KOPT-K1 (cell line): ENCODE data around the gene TMUB1.

Experiments
- H3K27ac ChIP-seq: fragments of 200-600 bp; sonication (generic); 2 replicates; pipeline ENCODE4 v1.5.1; 2016; ENCODE audit warnings: antibody characterized with exemption, mild to moderate bottlenecking, low read depth, low read length; ENCODE audit not compliant: poor library complexity, severe bottlenecking
- H3K36me3 ChIP-seq: fragments of 200-600 bp; sonication (generic); 2 replicates; pipeline ENCODE4 v1.5.1; 2017; ENCODE audit warnings: antibody characterized with exemption, mild to moderate bottlenecking, low read length, moderate library complexity; ENCODE audit not compliant: insufficient read depth
- H3K9me3 ChIP-seq: fragments of 200-600 bp; sonication (generic); 2 replicates; pipeline ENCODE4 v1.5.1; 2017; ENCODE audit warnings: antibody characterized with exemption, low read length, mild to moderate bottlenecking; ENCODE audit not compliant: insufficient read depth, poor library complexity, severe bottlenecking

TMUB1 gene

GRCh38 chr7:151099486-151100211, 16.4 kb upstream of the TMUB1 start:
- H3K36me3 ChIP-seq = no peaks in the 10 kb centered on the region
- no peak overlapping the region for H3K27ac ChIP-seq
- H3K9me3 ChIP-seq = no peaks in the 10 kb centered on the region

GRCh38 chr7:151095828-151096475, 12.7 kb upstream of the TMUB1 start:
- no peak overlapping the region for H3K27ac ChIP-seq
- H3K9me3 ChIP-seq = no peaks in the 10 kb centered on the region
- no peaks in the 10 kb centered on the region for H3K36me3 ChIP-seq

- no peaks in the 10 kb centered on the region for H3K9me3 ChIP-seq
- H3K27ac ChIP-seq = no peak overlapping the region
- no peaks in the 10 kb centered on the region for H3K36me3 ChIP-seq
Observed at GRCh38 chr7:151095123-151095797, 12.0 kb upstream of the TMUB1 start.

- no peak overlapping the region for H3K27ac ChIP-seq
- H3K36me3 ChIP-seq = no peaks in the 10 kb centered on the region
Observed at GRCh38 chr7:151094675-151095074, 11.4 kb upstream of the TMUB1 start.

GRCh38 chr7:151093748-151094147, 10.5 kb upstream of the TMUB1 start:
- Histone ChIP-seq H3K27ac (no peak overlapping the region), H3K9me3 (no peaks in the 10 kb centered on the region), H3K36me3 (no peaks in the 10 kb centered on the region)

More at GRCh38 chr7:151094675-151095074, 11.4 kb upstream of the TMUB1 start:
- H3K9me3 ChIP-seq = no peaks in the 10 kb centered on the region

DNA sequence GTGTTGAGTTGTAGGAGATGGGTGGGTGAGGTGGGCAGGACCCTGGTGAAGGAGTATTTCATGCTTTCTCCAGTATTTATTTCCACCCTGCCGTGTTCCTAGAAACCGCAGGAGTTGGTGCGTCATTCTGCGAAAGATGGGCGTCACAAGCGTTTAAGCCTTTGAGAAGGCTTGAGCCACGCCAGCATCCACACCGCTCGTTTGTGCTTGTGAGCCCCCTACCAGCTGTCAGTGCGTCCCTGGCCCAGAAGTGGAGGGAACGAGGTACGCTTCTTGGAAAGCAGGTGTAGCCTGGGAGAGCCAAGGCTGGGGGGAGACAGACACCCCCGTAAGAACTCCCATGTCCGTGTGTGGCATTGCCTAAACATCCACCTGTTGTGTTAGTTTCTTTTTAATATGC, 8.7 kb upstream of the TMUB1 start:
- no peak overlapping the region for H3K27ac ChIP-seq
- H3K36me3 ChIP-seq = no peaks in the 10 kb centered on the region
- H3K9me3 ChIP-seq = no peaks in the 10 kb centered on the region

GRCh38 chr7:151091431-151091830, 8.1 kb upstream of the TMUB1 start:
- Histone ChIP-seq H3K27ac (no peak overlapping the region), H3K36me3 (no peaks in the 10 kb centered on the region)

GRCh38 chr7:151091003-151091402, 7.7 kb upstream of the TMUB1 start:
- Histone ChIP-seq H3K27ac (no peak overlapping the region), H3K36me3 (no peaks in the 10 kb centered on the region), H3K9me3 (no peaks in the 10 kb centered on the region)

More at GRCh38 chr7:151091431-151091830, 8.1 kb upstream of the TMUB1 start:
- H3K9me3 ChIP-seq = no peaks in the 10 kb centered on the region

DNA sequence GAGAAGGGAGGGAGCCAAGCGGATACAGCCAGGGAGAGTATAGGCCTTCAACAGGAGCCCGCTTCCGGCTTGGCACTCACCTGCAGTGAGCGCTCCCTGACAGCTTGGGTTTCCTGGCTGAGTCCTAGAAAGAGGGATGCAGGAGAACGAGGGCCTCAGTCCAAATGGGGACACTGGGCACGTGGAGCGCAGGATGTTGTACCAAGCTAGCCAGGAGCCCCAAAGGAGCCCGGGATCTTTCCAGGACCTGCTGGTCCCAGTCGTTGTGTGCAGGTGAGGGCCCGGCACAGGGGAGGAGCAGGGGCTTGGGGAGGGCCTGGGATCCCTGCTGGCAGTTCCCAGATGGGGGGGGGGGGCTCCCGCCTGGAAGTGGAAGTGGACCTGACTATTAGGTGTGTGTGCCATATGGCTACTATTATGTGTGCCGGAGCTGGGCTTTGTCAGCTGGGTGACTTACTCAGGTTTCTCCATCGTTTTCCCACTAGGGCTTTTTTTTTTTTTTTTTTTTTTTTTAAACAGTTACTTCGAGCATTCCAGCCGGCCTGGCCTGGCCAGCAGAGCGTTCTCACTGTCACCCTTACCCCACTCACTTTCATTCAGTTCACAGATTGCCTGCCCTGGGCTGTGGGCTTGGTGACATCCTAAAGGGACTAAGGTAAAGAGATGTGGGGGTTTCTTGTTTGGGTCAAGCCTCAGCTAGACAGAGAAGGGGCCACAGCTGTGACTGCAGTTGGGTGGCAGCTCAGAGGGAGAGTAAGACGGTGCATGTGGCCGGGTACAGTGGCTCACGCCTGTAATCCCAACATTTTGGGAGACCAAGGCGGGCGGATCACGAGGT, 6.8 kb upstream of the TMUB1 start:
- H3K27ac ChIP-seq = no peak overlapping the region
- no peaks in the 10 kb centered on the region for H3K36me3 ChIP-seq
- no peaks in the 10 kb centered on the region for H3K9me3 ChIP-seq

- Histone ChIP-seq H3K36me3 (no peaks in the 10 kb centered on the region), H3K27ac (no peak overlapping the region), H3K9me3 (no peaks in the 10 kb centered on the region)
Observed at GRCh38 chr7:151088856-151089699, 5.8 kb upstream of the TMUB1 start.

- H3K9me3 ChIP-seq = no peaks in the 10 kb centered on the region
- no peak overlapping the region for H3K27ac ChIP-seq
- H3K36me3 ChIP-seq = no peaks in the 10 kb centered on the region
Observed at GRCh38 chr7:151088019-151088855, 4.9 kb upstream of the TMUB1 start.

GRCh38 chr7:151087245-151088018, 4.1 kb upstream of the TMUB1 start:
- Histone ChIP-seq H3K27ac (no peak overlapping the region), H3K36me3 (no peaks in the 10 kb centered on the region)

DNA sequence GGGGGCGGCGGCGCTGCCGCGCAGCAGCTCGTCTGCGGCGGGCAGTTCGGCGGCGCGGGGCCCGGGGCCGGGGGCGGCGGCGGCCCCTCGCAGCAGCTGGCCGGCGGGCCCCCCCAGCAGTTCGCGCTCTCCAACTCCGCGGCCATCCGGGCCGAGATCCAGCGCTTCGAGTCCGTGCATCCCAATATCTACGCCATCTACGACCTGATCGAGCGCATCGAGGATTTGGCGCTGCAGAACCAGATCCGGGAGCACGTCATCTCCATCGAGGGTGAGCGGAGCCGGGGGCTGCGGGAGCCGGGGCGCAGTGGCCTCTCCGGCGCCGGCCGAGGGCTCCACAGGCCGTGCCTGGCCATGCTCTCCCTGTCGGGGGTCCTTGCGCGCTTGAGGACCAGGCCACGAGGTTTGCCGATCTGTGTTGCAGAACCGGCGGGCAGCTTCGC, 3.5 kb upstream of the TMUB1 start:
- no peak overlapping the region for H3K27ac ChIP-seq
- no peaks in the 10 kb centered on the region for H3K36me3 ChIP-seq
- H3K9me3 ChIP-seq = no peaks in the 10 kb centered on the region

More at GRCh38 chr7:151087245-151088018, 4.1 kb upstream of the TMUB1 start:
- H3K9me3 ChIP-seq = no peaks in the 10 kb centered on the region
